Left kidney (tissue), 2 donors: ENCODE data around the gene TMEM119. TPM values are rescaled to one million over a fixed set of nuclear protein-coding genes. Genes with fewer than 3 reads are reported as not detected.
"Not testable (repeated sequence)": the region's sequence is repeated elsewhere in the genome, so short reads cannot be mapped to it uniquely, and the experiment has no call there.

ENCODE experiments used
- DNase-seq: peaks from one replicate; pipeline ENCODE4 v3.0.0-alpha.2; 2013
- polyA plus RNA-seq: library from polyadenylated mRNA; unstranded; fragments of 120-200 nt; gene quantifications from one replicate; pipeline ENCODE4 v1.2.1, GENCODE V29; 2013; ENCODE audit not compliant: insufficient read length

TMEM119 gene
- polyA plus RNA-seq, 1 donor: 15.0 TPM

- DNase-seq: no peak
These were observed 4.4 kb upstream of the TMEM119 start for GRCh38 chr12:108602209-108602705.

GRCh38 chr12:108600702-108601007 is 2.8 kb upstream of the TMEM119 start:
- no peak for DNase-seq

GRCh38 chr12:108599948-108600701 is 2.2 kb upstream of the TMEM119 start:
- DNase-seq: no peak

- no peak for DNase-seq
These were observed 1.7 kb upstream of the TMEM119 start for GRCh38 chr12:108599541-108599940.

GRCh38 chr12:108598553-108599250 is 818 bp upstream of the TMEM119 start:
- no peak for DNase-seq

- DNase-seq: no peak
These were observed 878 bp downstream of the TMEM119 start for GRCh38 chr12:108596854-108597558.

DNA sequence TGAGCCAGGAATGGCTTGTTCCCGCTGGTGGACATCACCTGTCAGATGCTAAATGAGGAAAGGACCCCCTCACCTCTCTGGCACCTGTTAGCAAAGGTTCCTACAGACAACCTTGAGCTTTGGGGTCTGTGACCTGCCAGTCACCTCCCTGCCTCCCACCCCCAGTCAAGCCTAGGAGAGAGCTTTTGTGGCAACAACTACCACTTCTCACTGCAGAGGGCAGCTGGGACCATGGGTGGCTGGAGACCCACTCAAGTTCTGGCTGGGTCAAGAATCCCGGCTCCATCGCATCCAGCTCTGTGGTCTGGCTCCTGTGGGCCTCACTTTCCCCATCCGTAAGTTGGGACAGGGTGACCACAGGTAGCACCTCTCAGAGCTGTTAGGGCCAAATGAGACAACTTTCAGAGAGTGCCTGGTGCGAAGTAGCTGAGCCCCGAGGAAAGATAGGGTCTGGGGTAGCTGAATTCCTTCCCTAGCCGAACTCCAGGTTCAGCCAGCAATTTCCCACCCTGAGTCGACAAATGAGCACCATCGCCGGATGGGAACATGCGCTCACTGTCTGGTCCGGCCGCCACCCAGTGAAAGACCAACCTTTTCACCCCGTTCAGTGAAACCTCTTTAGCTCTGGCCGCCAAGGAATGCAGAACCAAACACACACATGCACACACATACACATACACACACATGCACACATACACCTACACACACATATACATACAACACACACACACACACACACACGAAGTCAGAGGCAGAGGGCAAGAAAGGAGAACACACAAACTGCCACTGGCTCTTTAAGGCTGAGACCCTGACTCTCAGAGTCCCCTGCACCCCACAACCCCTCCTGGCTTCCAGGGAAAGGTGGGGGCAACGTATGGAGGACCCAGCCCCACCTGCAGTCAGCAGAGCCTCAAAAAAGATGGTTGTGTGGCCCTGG is 1.9 kb downstream of the TMEM119 start:
- no peak for DNase-seq

- DNase-seq: no peak
These were observed 2.7 kb downstream of the TMEM119 start for GRCh38 chr12:108594960-108595710.

DNA sequence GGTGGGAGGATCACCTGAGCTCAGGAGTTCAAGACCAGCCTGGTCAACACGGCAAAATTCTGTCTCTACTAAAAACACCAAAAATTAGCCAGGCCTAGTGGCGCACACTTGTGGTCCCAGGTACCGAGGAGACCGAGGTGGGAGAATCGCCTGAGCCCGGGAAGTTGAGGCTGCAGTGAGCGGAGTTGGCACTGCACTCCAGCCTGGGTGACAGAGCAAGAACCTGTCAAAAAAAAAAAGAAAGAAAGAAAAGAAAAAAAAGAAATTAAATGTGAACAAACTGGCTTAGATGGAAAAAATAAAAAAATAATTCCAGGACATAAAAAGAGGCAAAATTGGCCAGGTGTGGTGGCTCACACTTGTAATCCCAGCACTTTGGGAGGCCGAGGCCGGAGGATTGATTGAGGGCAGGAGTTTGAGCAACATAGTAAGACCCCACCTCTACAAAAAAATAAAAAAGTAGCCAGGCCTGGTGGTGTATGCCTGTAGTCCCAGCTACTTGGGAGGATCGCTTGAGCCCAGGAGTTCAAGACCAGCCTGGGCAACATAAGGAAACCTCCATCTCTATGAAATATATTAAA is 3.5 kb downstream of the TMEM119 start:
- no peak for DNase-seq

DNA sequence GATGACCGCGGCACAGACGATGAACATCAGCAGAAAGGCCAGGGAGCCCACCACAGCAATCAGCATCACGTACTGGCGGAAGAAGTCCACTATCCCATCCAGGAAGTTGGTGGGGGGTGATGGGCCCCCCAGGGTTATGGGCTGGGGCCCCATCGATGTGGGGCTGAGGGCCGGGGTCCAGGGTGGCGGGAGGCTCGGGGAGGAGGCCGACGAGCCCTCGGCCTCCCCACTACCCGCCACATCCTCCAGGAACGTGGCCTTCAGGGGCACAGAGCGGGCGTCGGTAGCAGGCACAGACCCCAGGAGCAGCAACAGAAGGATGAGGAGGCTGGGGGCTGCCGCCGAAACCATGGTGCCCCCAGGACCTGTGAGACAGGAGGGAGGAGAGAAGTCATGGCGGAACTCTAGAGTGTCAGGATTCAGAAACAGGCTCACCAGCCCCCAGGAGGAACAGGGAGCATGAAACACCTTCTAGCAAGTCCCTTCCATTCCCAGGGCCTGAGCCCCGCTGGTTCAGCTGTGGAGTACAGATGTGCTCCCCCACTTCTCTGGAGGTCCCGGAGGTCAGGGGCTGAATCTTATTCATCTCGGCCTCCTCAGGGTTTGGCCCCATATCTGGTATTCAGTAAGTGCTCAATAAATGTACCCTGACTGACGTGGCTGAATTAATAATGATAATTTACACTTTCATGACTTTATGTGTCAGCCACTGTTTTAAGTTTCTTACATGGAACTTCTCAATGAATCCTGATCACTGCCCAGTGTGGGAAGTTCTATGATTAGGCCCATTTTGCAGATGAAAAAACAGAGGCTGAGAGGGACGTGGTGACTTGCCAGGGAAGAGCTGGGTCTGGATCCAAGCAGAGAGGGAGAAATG is 5.6 kb downstream of the TMEM119 start:
- no peak for DNase-seq

GRCh38 chr12:108591267-108591980 is 6.5 kb downstream of the TMEM119 start:
- no peak for DNase-seq

GRCh38 chr12:108590463-108590862 is 7.4 kb downstream of the TMEM119 start:
- DNase-seq: not testable (repeated sequence)

DNA sequence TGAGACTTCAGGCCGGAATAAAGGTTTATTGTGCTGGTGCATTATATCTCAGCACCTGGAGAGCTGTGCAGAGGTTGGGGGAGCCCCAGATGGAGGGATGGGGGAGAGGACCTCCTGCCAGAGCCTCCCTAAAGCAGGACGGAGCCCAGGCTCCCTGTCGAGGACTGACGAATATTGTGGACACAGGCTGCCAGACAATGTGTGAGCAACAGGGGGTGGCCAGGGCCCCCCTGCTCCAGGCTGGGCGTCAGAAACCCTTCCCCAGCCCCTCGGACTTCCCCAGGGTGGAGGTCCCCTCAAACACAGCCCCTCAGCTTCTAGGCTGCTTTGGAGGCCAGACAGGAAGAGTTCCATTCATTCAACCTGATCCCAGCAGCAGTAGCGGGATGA is 8.0 kb downstream of the TMEM119 start:
- no peak for DNase-seq

DNA sequence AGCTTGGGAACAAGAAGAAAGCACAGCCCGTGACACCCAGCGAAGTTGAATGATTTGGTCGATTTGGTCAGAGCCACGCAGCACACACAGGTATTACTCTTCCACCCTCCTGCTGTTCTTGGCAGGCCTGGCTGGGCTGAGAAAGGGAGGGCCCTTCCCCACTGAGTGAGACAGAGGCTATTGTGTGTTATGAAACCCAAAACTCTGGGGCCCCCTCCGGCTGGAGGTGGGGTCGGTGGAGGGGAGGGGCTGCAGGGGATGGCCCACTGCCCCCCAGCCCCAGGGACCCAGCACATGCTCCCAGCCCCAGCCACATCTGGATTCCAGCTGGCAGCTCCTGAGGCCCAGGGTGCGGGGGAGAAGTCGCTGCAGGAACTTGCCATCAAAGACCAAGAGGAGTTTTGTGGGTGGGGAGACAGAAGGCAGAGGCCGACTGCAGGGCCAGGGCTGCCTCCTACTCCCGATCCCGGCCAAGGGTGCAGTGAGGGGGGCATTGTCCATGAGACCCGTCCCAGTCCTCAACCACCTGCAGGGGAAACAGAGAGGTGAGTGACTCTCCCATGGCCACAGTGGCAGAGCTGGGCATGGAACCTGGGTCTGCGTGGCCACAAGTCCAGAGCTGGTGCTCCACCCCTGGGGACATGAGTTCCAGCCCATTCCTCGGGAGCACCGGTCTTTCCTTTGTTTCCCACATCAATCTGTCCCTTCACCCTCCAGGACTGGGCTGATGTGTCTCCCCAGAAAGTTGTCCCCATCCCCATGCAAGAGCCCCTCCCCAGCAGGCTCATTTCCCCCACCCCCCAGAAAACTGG is 8.7 kb downstream of the TMEM119 start:
- DNase-seq: peak; percentile 69

DNA sequence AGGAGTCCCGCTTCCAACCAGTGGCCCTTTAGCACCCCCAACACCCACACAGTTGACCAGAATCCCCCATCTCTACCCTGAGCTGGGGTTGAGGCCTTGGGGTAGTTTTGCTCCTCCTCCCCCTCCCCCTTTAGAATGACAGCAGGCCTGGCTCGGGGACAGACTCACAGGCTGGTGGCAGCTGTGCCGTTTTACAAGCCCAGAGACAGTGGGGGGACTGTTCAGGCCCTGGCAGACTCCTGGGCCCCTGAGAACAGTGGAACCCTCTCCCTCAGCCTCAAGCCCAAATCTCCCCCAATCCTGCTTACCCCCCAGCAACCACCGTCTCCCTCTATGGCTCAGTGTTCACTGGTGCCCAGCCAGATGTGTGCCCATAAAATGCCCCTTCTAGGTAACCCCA is 10.1 kb downstream of the TMEM119 start:
- no peak for DNase-seq

GRCh38 chr12:108586306-108586705 is 11.6 kb downstream of the TMEM119 start:
- no peak for DNase-seq

DNA sequence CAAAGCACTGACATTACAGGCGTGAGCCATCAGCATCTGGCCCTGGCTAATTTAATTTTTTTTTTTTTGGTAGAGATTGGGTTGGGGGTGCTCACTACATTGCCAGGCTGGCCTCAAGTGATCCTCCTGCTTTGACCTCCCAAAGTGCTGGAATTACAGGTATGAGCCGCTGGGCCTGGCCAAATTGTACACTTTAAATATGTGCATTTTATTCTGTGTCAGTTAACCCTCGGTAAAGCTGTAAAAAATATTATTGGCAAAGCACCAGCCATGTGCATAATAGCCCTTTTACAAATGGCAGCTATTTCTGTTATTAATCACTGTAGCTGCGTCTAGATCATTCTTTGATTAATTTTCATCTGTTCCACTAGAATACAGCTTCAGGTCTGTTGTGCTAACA is 12.0 kb downstream of the TMEM119 start:
- no peak for DNase-seq

GRCh38 chr12:108584456-108585065 is 13.3 kb downstream of the TMEM119 start:
- DNase-seq: no peak
